Lung (tissue), 12 donors: ENCODE results near the gene TMEM214. TPM values are rescaled to one million over a fixed set of nuclear protein-coding genes. Genes with fewer than 3 reads are reported as not detected.

ENCODE experiments used
- ATAC-seq: fragments of 200-7000 bp; cut with Tn5 transposase; one replicate; pipeline ENCODE4 v1.9.1; 2020; ENCODE audit warnings: moderate number of reproducible peaks; ENCODE audit not compliant: insufficient read depth, low FRiP score
- DNase-seq, 3 donors: peaks; one replicate each; pipeline ENCODE4 v3.0.0-alpha.2; 2013 to 2017
- H3K27ac ChIP-seq, 2 donors: one replicate each; pipeline ENCODE4 v1.5.1; 2013; ENCODE audit warnings: mild to moderate bottlenecking in 2 of 2, moderate library complexity in 2 of 2, control low read depth in 1 of 2, inconsistent platforms in 1 of 2, low read depth in 1 of 2, low read length in 1 of 2
- H3K27me3 ChIP-seq, 3 donors: one replicate each; pipeline ENCODE4 v1.5.1; 2013; ENCODE audit warnings: low read length in 2 of 3; ENCODE audit not compliant: control insufficient read depth in 3 of 3, insufficient read depth in 3 of 3
- H3K36me3 ChIP-seq, 4 donors: one replicate each; pipeline ENCODE4 v1.5.1; 2013; ENCODE audit warnings: low read length in 4 of 4, mild to moderate bottlenecking in 1 of 4, moderate library complexity in 1 of 4; ENCODE audit not compliant: control insufficient read depth in 4 of 4, insufficient read depth in 4 of 4
- H3K4me1 ChIP-seq, 5 donors: one replicate each; pipeline ENCODE4 v1.5.1; 2013; ENCODE audit warnings: low read length in 5 of 5, mild to moderate bottlenecking in 2 of 5, moderate library complexity in 1 of 5; ENCODE audit not compliant: control insufficient read depth in 5 of 5, insufficient read depth in 5 of 5
- H3K4me3 ChIP-seq: one replicate; pipeline ENCODE4 v1.5.1; 2013; ENCODE audit warnings: mild to moderate bottlenecking, control low read depth, moderate library complexity
- H3K9ac ChIP-seq, 2 donors: one replicate each; pipeline ENCODE4 v1.5.1; 2013; ENCODE audit warnings: low read length in 2 of 2, control low read depth in 1 of 2; ENCODE audit not compliant: insufficient read depth in 1 of 2
- H3K9me3 ChIP-seq, 4 donors: one replicate each; pipeline ENCODE4 v1.5.1; 2013; ENCODE audit warnings: low read length in 3 of 4, mild to moderate bottlenecking in 1 of 4, moderate library complexity in 1 of 4; ENCODE audit not compliant: control insufficient read depth in 4 of 4, insufficient read depth in 3 of 4
- CTCF ChIP-seq: IDR thresholded peaks from 2 replicates; pipeline ENCODE4 v1.5.1; 2012; ENCODE audit warnings: mild to moderate bottlenecking; ENCODE audit errors: control extremely low read depth, extremely low read depth
- WGBS, 2 donors: extraction: QIAGEN DNeasy Blood & Tissue Kit; methylation state at CpG; one replicate each; pipeline ENCODE4 v1.1.7; 2013; 5-methylcytosine and 5-hydroxymethylcytosine counted together
- polyA plus RNA-seq, 2 donors: library from polyadenylated mRNA; stranded (reverse); fragments of 200-250 nt; gene quantifications; one replicate each; pipeline ENCODE4 v1.2.1, GENCODE V29; 2013
- total RNA-seq, 2 donors: library from RNA; depleted of rRNA in 1 of 2; stranded (reverse); fragments of >200 nt in 1 of 2; gene quantifications; one replicate each; pipeline ENCODE4 v1.2.1, GENCODE V29; 2014 to 2021
- donor health status: control.
- donor health status: control.
- donor health status: Bipolar disorder and iron deficiency.
- donor health status: healthy.
- donor health status: DM: yes; HTN: yes; CAD: no.

Gene TMEM214
- total and polyA plus RNA-seq, 4 donors: 34.3 to 99.2 (median 59.6) TPM

- no peak overlapping the region for H3K4me3 ChIP-seq
- no peaks in the 10 kb centered on the region for H3K27me3 ChIP-seq
- H3K36me3 ChIP-seq: peaks cover 0 to 15% (median 7%) of the 10 kb centered on the region in 4 donors
- no peak overlapping the region for H3K9ac ChIP-seq
- no peak overlapping the region for H3K27ac ChIP-seq
- ATAC-seq: no peak
- H3K9me3 ChIP-seq: no peaks in the 10 kb centered on the region
- DNase-seq: peak; percentile 18 to 40 (median 28)
- TF ChIP-seq CTCF: no peak
- 71 to 77% methylated on average over 9 of the region's 9 CpGs for WGBS, 2 donors
- H3K4me1 ChIP-seq: peaks cover 2 to 16% (median 13%) of the 10 kb centered on the region in 5 donors
Observed at GRCh38 chr2:27019931-27020855, 12.6 kb upstream of the TMEM214 start.

- Histone ChIP-seq H3K9ac (no peak overlapping the region), H3K4me1 (peaks cover 0 to 14% (median 13%) of the 10 kb centered on the region in 5 donors), H3K27me3 (no peaks in the 10 kb centered on the region), H3K36me3 (peaks cover 3 to 25% (median 8%) of the 10 kb centered on the region in 4 donors), H3K27ac (peak overlapping the region in 1 of 2 donors; percentile 27), H3K9me3 (no peaks in the 10 kb centered on the region), H3K4me3 (no peak overlapping the region)
- ATAC-seq (no peak), DNase-seq (no peak)
- WGBS, 2 donors: 77 to 84% methylated on average over 11 of the region's 11 CpGs
- TF ChIP-seq CTCF: no peak
Observed at GRCh38 chr2:27021253-27022049, 11.3 kb upstream of the TMEM214 start.

- H3K27ac ChIP-seq: no peak overlapping the region
- WGBS, 2 donors: 91 to 92% methylated on average over 7 of the region's 7 CpGs
- no peak for ATAC-seq
Observed at GRCh38 chr2:27023740-27024139, 9.0 kb upstream of the TMEM214 start.

More at GRCh38 chr2:27023740-27024139, 9.0 kb upstream of the TMEM214 start:
- no peak for DNase-seq
- TF ChIP-seq CTCF: no peak
- Histone ChIP-seq H3K27me3 (no peaks in the 10 kb centered on the region), H3K36me3 (peaks cover 4 to 30% (median 9%) of the 10 kb centered on the region in 4 donors), H3K4me1 (peaks cover 0 to 14% (median 13%) of the 10 kb centered on the region in 5 donors), H3K9ac (no peak overlapping the region), H3K4me3 (no peak overlapping the region), H3K9me3 (no peaks in the 10 kb centered on the region)
